A204.1 (cell line): ENCODE results near the gene OR2A14.
"Not testable (repeated sequence)": the region's sequence is repeated elsewhere in the genome, so short reads cannot be mapped to it uniquely, and the experiment has no call there.

Experiments used
- FAIRE-seq: peaks from 2 replicates; lab custom pipeline; 2012; peaks lifted over from hg19 to GRCh38; lab: Jason Lieb, UNC

Gene OR2A14

GRCh38 chr7:144122876-144123275, at the start of gene OR2A14:
Gene OR2A14 (plus strand): TSS chr7:144123176. CDS start chr7:144129113, 5,937 bp downstream.
- FAIRE-seq, result no peak

- FAIRE-seq, result no peak
These were observed 48.6 kb upstream of the OR2A14 start for GRCh38 chr7:144074374-144074773.

GRCh38 chr7:144085978-144086377, 37.0 kb upstream of the OR2A14 start, which contains the start of gene OR2A12:
Gene OR2A12 (plus strand): TSS chr7:144086278. CDS start chr7:144095108, 8,830 bp downstream.
- FAIRE-seq, result no peak

- no peak for FAIRE-seq
These were observed 36.2 kb upstream of the OR2A14 start for GRCh38 chr7:144086730-144087129.

- FAIRE-seq, result no peak
These were observed 35.7 kb upstream of the OR2A14 start for GRCh38 chr7:144087230-144087629.

GRCh38 chr7:144090667-144091066, 32.3 kb upstream of the OR2A14 start:
- no peak for FAIRE-seq

- FAIRE-seq, result no peak
These were observed 24.2 kb upstream of the OR2A14 start for GRCh38 chr7:144098776-144099175.

GRCh38 chr7:144100607-144101006, 22.4 kb upstream of the OR2A14 start:
- no peak for FAIRE-seq

- no peak for FAIRE-seq
These were observed 20.9 kb upstream of the OR2A14 start for GRCh38 chr7:144102041-144102440.

GRCh38 chr7:144105211-144105610, 17.8 kb upstream of the OR2A14 start:
- no peak for FAIRE-seq

- FAIRE-seq, result peak; percentile 60
These were observed 13.7 kb upstream of the OR2A14 start, which contains the start of gene OR2A2 for GRCh38 chr7:144109283-144109682. Gene OR2A2 (plus strand): TSS chr7:144109583. CDS start chr7:144109583, 0 bp downstream.

- no peak for FAIRE-seq
These were observed 12.7 kb upstream of the OR2A14 start for GRCh38 chr7:144110272-144110671.

GRCh38 chr7:144113651-144114050, 9.3 kb upstream of the OR2A14 start:
- no peak for FAIRE-seq

- FAIRE-seq, result no peak
These were observed 4.6 kb upstream of the OR2A14 start for GRCh38 chr7:144118341-144118740.

- FAIRE-seq, result no peak
These were observed 4.8 kb downstream of the OR2A14 start for GRCh38 chr7:144127714-144128334.

- FAIRE-seq, result not testable (repeated sequence)
These were observed 6.6 kb downstream of the OR2A14 start for GRCh38 chr7:144129601-144130000.

- FAIRE-seq, result no peak
These were observed 7.8 kb downstream of the OR2A14 start for GRCh38 chr7:144130730-144131129.

GRCh38 chr7:144132262-144132661, 9.3 kb downstream of the OR2A14 start:
- FAIRE-seq, result no peak

GRCh38 chr7:144133307-144133706, 10.3 kb downstream of the OR2A14 start:
- FAIRE-seq, result no peak

- FAIRE-seq, result no peak
These were observed 11.1 kb downstream of the OR2A14 start for GRCh38 chr7:144134116-144134515.

- no peak for FAIRE-seq
These were observed 14.5 kb downstream of the OR2A14 start for GRCh38 chr7:144137501-144137900.

- FAIRE-seq, result no peak
These were observed 19.2 kb downstream of the OR2A14 start for GRCh38 chr7:144142187-144142586.

- no peak for FAIRE-seq
These were observed 21.4 kb downstream of the OR2A14 start for GRCh38 chr7:144144426-144144825.

GRCh38 chr7:144148224-144148827, 25.4 kb downstream of the OR2A14 start:
- FAIRE-seq, result no peak
